HCT116 (cell line): ENCODE measurements around the gene POLR3H.

Experiments used
- EGR1 ChIP-seq: IDR thresholded peaks from 2 replicates; pipeline ENCODE4 v1.6.1; 2012; ENCODE audit warnings: low read depth
- POLR2A ChIP-seq: IDR thresholded peaks from 2 replicates; pipeline ENCODE4 v1.7.0; 2011; ENCODE audit warnings: borderline replicate concordance; ENCODE audit not compliant: insufficient read depth, insufficient read length; ENCODE audit errors: extremely low read depth
- POLR2AphosphoS5 ChIP-seq: IDR thresholded peaks from 2 replicates; pipeline ENCODE4 v1.6.1; 2011; ENCODE audit warnings: mild to moderate bottlenecking, low read depth, low read length, moderate library complexity
- ZNF274 ChIP-seq: fragments of 200-500 bp; sonication (Bioruptor generic); IDR thresholded peaks from 2 replicates; pipeline ENCODE4 v1.6.1; 2014; ENCODE audit warnings: mild to moderate bottlenecking, low read depth, low read length, inconsistent platforms
- TF ChIP-seq, protein P1 (sequence below): IDR thresholded peaks from 2 replicates; pipeline ENCODE4 v1.6.1; 2012; ENCODE audit warnings: low read depth
- TF ChIP-seq, protein P2 (sequence below): IDR thresholded peaks from 2 replicates; pipeline ENCODE4 v1.6.1; 2011; ENCODE audit warnings: mild to moderate bottlenecking, low read length, moderate library complexity; ENCODE audit not compliant: insufficient replicate concordance; ENCODE audit errors: extremely low read depth
- TF ChIP-seq, protein P3 (sequence below), 3 experiments: fragments of 200-600 bp in 1 of 3; sonication (generic) in 1 of 3; IDR thresholded peaks in 2 of 3; conservative IDR thresholded peaks in 1 of 3; 2 replicates each; pipeline ENCODE4 v1.5.1; 2012 to 2017; ENCODE audit warnings: low read depth in 2 of 3, low read length in 2 of 3, antibody characterized with exemption in 1 of 3, borderline replicate concordance in 1 of 3, control low read depth in 1 of 3, mild to moderate bottlenecking in 1 of 3, mixed read lengths in 1 of 3, mixed run types in 1 of 3, moderate library complexity in 1 of 3; ENCODE audit not compliant: insufficient read depth in 1 of 3
- TF ChIP-seq, protein P4 (sequence below): IDR thresholded peaks from 2 replicates; pipeline ENCODE4 v1.6.1; 2012

DNA sequence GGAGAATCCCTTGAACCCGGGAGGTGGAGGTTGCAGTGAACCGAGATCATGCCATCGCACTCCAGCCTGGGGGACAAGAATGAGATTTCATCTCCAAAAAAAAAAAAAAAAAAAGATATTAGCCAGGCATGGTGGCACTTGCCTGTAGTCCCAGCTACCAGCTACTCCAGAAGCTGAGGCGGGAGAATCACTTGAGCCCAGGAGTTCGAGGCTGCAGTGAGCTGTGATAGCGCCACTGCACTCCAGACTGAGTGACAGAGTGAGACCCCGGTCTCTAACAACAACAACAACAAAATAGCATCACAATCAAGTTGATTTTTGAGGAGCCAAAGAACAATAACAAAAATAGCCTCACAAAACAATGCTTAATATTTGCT is 43.1 kb upstream of the POLR3H start:
- TF ChIP-seq, protein P1, sequence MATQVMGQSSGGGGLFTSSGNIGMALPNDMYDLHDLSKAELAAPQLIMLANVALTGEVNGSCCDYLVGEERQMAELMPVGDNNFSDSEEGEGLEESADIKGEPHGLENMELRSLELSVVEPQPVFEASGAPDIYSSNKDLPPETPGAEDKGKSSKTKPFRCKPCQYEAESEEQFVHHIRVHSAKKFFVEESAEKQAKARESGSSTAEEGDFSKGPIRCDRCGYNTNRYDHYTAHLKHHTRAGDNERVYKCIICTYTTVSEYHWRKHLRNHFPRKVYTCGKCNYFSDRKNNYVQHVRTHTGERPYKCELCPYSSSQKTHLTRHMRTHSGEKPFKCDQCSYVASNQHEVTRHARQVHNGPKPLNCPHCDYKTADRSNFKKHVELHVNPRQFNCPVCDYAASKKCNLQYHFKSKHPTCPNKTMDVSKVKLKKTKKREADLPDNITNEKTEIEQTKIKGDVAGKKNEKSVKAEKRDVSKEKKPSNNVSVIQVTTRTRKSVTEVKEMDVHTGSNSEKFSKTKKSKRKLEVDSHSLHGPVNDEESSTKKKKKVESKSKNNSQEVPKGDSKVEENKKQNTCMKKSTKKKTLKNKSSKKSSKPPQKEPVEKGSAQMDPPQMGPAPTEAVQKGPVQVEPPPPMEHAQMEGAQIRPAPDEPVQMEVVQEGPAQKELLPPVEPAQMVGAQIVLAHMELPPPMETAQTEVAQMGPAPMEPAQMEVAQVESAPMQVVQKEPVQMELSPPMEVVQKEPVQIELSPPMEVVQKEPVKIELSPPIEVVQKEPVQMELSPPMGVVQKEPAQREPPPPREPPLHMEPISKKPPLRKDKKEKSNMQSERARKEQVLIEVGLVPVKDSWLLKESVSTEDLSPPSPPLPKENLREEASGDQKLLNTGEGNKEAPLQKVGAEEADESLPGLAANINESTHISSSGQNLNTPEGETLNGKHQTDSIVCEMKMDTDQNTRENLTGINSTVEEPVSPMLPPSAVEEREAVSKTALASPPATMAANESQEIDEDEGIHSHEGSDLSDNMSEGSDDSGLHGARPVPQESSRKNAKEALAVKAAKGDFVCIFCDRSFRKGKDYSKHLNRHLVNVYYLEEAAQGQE: no peak
- TF ChIP-seq ZNF274 (no peak), POLR2AphosphoS5 (no peak), POLR2A (no peak), EGR1 (no peak)
- TF ChIP-seq, protein P2, sequence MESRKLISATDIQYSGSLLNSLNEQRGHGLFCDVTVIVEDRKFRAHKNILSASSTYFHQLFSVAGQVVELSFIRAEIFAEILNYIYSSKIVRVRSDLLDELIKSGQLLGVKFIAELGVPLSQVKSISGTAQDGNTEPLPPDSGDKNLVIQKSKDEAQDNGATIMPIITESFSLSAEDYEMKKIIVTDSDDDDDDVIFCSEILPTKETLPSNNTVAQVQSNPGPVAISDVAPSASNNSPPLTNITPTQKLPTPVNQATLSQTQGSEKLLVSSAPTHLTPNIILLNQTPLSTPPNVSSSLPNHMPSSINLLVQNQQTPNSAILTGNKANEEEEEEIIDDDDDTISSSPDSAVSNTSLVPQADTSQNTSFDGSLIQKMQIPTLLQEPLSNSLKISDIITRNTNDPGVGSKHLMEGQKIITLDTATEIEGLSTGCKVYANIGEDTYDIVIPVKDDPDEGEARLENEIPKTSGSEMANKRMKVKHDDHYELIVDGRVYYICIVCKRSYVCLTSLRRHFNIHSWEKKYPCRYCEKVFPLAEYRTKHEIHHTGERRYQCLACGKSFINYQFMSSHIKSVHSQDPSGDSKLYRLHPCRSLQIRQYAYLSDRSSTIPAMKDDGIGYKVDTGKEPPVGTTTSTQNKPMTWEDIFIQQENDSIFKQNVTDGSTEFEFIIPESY: no peak
- TF ChIP-seq, protein P3, sequence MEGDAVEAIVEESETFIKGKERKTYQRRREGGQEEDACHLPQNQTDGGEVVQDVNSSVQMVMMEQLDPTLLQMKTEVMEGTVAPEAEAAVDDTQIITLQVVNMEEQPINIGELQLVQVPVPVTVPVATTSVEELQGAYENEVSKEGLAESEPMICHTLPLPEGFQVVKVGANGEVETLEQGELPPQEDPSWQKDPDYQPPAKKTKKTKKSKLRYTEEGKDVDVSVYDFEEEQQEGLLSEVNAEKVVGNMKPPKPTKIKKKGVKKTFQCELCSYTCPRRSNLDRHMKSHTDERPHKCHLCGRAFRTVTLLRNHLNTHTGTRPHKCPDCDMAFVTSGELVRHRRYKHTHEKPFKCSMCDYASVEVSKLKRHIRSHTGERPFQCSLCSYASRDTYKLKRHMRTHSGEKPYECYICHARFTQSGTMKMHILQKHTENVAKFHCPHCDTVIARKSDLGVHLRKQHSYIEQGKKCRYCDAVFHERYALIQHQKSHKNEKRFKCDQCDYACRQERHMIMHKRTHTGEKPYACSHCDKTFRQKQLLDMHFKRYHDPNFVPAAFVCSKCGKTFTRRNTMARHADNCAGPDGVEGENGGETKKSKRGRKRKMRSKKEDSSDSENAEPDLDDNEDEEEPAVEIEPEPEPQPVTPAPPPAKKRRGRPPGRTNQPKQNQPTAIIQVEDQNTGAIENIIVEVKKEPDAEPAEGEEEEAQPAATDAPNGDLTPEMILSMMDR (IDR thresholded peaks at IDR 0.05 in 2 of 3, conservative IDR thresholded peaks at IDR 0.05 in 1 of 3; ENCODE audit: borderline replicate concordance in 1 of 3, insufficient read depth in 1 of 3, low read depth in 2 of 3, low read length in 2 of 3): no peak
- TF ChIP-seq, protein P4, sequence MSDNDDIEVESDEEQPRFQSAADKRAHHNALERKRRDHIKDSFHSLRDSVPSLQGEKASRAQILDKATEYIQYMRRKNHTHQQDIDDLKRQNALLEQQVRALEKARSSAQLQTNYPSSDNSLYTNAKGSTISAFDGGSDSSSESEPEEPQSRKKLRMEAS: no peak
